H9 (cell line): ENCODE results near the gene ASPG. TPM values are rescaled to one million over a fixed set of nuclear protein-coding genes. Genes with fewer than 3 reads are reported as not detected.

ENCODE experiments used
- DNase-seq: peaks from one replicate; pipeline ENCODE4 v3.0.0-alpha.2; 2017
- H2AFZ ChIP-seq: one replicate; pipeline ENCODE4 v1.6.1; 2013; ENCODE audit warnings: mild to moderate bottlenecking, low read length, control low read depth, moderate library complexity
- H2AK5ac ChIP-seq: 2 replicates; pipeline ENCODE4 v1.6.1; 2013; ENCODE audit warnings: low read length, control low read depth, mixed read lengths; ENCODE audit not compliant: insufficient read length
- H2BK120ac ChIP-seq: one replicate; pipeline ENCODE4 v1.6.1; 2013; ENCODE audit warnings: low read depth, mild to moderate bottlenecking, low read length, control low read depth, inconsistent platforms; ENCODE audit not compliant: poor library complexity, severe bottlenecking
- H2BK12ac ChIP-seq: 2 replicates; pipeline ENCODE4 v1.6.1; 2013; ENCODE audit warnings: low read length, control low read depth, mixed read lengths, low read depth; ENCODE audit not compliant: insufficient read length
- H2BK15ac ChIP-seq: 2 replicates; pipeline ENCODE4 v1.6.1; 2013; ENCODE audit warnings: low read depth, low read length, control low read depth
- H2BK20ac ChIP-seq: one replicate; pipeline ENCODE4 v1.6.1; 2013; ENCODE audit warnings: low read depth, mild to moderate bottlenecking, low read length, control low read depth, inconsistent platforms; ENCODE audit not compliant: poor library complexity, severe bottlenecking
- H2BK5ac ChIP-seq: 2 replicates; pipeline ENCODE4 v1.6.1; 2013; ENCODE audit warnings: low read length, control low read depth, mixed read lengths; ENCODE audit not compliant: insufficient read length
- H3K14ac ChIP-seq: 2 replicates; pipeline ENCODE4 v1.6.1; 2013; ENCODE audit warnings: low read length, control low read depth; ENCODE audit not compliant: insufficient read depth
- H3K18ac ChIP-seq: 2 replicates; pipeline ENCODE4 v1.6.1; 2013; ENCODE audit warnings: low read depth, mild to moderate bottlenecking, mixed read lengths, low read length, control low read depth; ENCODE audit not compliant: insufficient read length
- H3K23ac ChIP-seq: 2 replicates; pipeline ENCODE4 v1.6.1; 2013; ENCODE audit warnings: low read length, control low read depth, mixed read lengths, low read depth; ENCODE audit not compliant: insufficient read length
- H3K23me2 ChIP-seq: 2 replicates; pipeline ENCODE4 v1.6.1; 2013; ENCODE audit warnings: low read depth, mild to moderate bottlenecking, mixed read lengths, low read length, control low read depth; ENCODE audit not compliant: insufficient read length, poor library complexity, severe bottlenecking
- H3K27ac ChIP-seq: 2 replicates; pipeline ENCODE4 v1.5.1; 2013; ENCODE audit warnings: low read length, control low read depth, mixed read lengths, low read depth; ENCODE audit not compliant: insufficient read length
- H3K27me3 ChIP-seq: 2 replicates; pipeline ENCODE4 v1.6.1; 2013; ENCODE audit warnings: low read length, control low read depth, inconsistent platforms; ENCODE audit not compliant: insufficient read depth
- H3K4ac ChIP-seq: 2 replicates; pipeline ENCODE4 v1.6.1; 2013; ENCODE audit warnings: low read depth, mild to moderate bottlenecking, control low read depth, inconsistent platforms, low read length, moderate library complexity
- H3K4me1 ChIP-seq: 2 replicates; pipeline ENCODE4 v1.6.1; 2013; ENCODE audit warnings: low read length, control low read depth, inconsistent platforms; ENCODE audit not compliant: insufficient read depth
- H3K4me2 ChIP-seq: 2 replicates; pipeline ENCODE4 v1.6.1; 2013; ENCODE audit warnings: low read length, control low read depth, mixed read lengths; ENCODE audit not compliant: insufficient read length, insufficient read depth
- H3K56ac ChIP-seq: 2 replicates; pipeline ENCODE4 v1.6.1; 2013; ENCODE audit warnings: low read depth, mild to moderate bottlenecking, mixed read lengths, low read length, control low read depth; ENCODE audit not compliant: insufficient read length
- H3K79me1 ChIP-seq: 2 replicates; pipeline ENCODE4 v1.6.1; 2013; ENCODE audit warnings: low read depth, mild to moderate bottlenecking, moderate library complexity, low read length, control low read depth, inconsistent platforms; ENCODE audit not compliant: insufficient read depth, poor library complexity, severe bottlenecking
- H3K79me2 ChIP-seq: 2 replicates; pipeline ENCODE4 v1.6.1; 2013; ENCODE audit warnings: low read length, control low read depth, inconsistent platforms; ENCODE audit not compliant: insufficient read depth
- H3K9ac ChIP-seq: 2 replicates; pipeline ENCODE4 v1.6.1; 2013; ENCODE audit warnings: low read length, control low read depth, mixed read lengths; ENCODE audit not compliant: insufficient read length; ENCODE audit errors: extremely low read depth
- H3K9me3 ChIP-seq: one replicate; pipeline ENCODE4 v1.6.1; 2013; ENCODE audit warnings: low read depth, low read length, inconsistent platforms; ENCODE audit not compliant: control insufficient read depth
- H3T11ph ChIP-seq: one replicate; pipeline ENCODE4 v1.6.1; 2013; ENCODE audit warnings: mild to moderate bottlenecking, low read length, control low read depth, inconsistent platforms
- H4K20me1 ChIP-seq: one replicate; pipeline ENCODE4 v1.6.1; 2013; ENCODE audit not compliant: control insufficient read depth, insufficient read length, insufficient read depth
- H4K5ac ChIP-seq: 2 replicates; pipeline ENCODE4 v1.6.1; 2013; ENCODE audit warnings: low read depth, mild to moderate bottlenecking, mixed read lengths, low read length, control low read depth; ENCODE audit not compliant: insufficient read length
- H4K8ac ChIP-seq: replicated peaks from 2 replicates; pipeline ENCODE4 v1.6.1; 2013; ENCODE audit warnings: low read length, control low read depth, mixed read lengths, low read depth; ENCODE audit not compliant: insufficient read length
- H4K91ac ChIP-seq: 2 replicates; pipeline ENCODE4 v1.6.1; 2013; ENCODE audit warnings: low read depth, mild to moderate bottlenecking, moderate library complexity, mixed read lengths, low read length, control low read depth; ENCODE audit not compliant: insufficient read length
- H3K27ac Mint-ChIP-seq, 3 experiments: 2 replicates in 2 of 3; 3 replicates in 1 of 3; pipeline ENCODE4 v1.8.0; 2020 to 2021; ENCODE audit warnings: mixed read lengths in 3 of 3, mild to moderate bottlenecking in 1 of 3, moderate library complexity in 1 of 3
- H3K27me3 Mint-ChIP-seq: 2 replicates; pipeline ENCODE4 v1.8.0; 2021; ENCODE audit warnings: low read depth, mild to moderate bottlenecking, moderate library complexity, mixed read lengths
- H3K36me3 Mint-ChIP-seq, 3 experiments: 2 replicates in 2 of 3; 3 replicates in 1 of 3; pipeline ENCODE4 v1.8.0; 2020 to 2021; ENCODE audit warnings: low read depth in 3 of 3, mixed read lengths in 3 of 3; ENCODE audit not compliant: insufficient read depth in 1 of 3
- H3K4me1 Mint-ChIP-seq, 2 experiments: 2 replicates each; pipeline ENCODE4 v1.8.0; 2020; ENCODE audit warnings: mixed read lengths in 2 of 2
- H3K4me3 Mint-ChIP-seq, 2 experiments: 2 replicates in 1 of 2; 3 replicates in 1 of 2; pipeline ENCODE4 v1.8.0; 2020 to 2021; ENCODE audit warnings: mild to moderate bottlenecking in 2 of 2, mixed read lengths in 2 of 2, moderate library complexity in 1 of 2
- H3K9me3 Mint-ChIP-seq, 2 experiments: 2 replicates in 1 of 2; 3 replicates in 1 of 2; pipeline ENCODE4 v1.8.0; 2020; ENCODE audit warnings: mild to moderate bottlenecking in 2 of 2, mixed read lengths in 2 of 2, moderate library complexity in 1 of 2
- CTCF ChIP-seq: fragments of 200-600 bp; sonication (generic); conservative IDR thresholded peaks from 3 replicates; pipeline ENCODE4 v1.8.0; 2021; ENCODE audit warnings: antibody characterized with exemption, mild to moderate bottlenecking
- WGBS: extraction: QIAGEN DNeasy Blood & Tissue Kit; methylation state at CpG from one replicate; pipeline ENCODE4 v1.1.7; 2013; ENCODE audit warnings: missing lambda C conversion rate, low lambda C conversion rate, mixed read lengths; ENCODE audit not compliant: insufficient read length; ENCODE audit errors: extremely low coverage; 5-methylcytosine and 5-hydroxymethylcytosine counted together
- total RNA-seq: library from RNA; stranded (reverse); gene quantifications from 2 replicates; pipeline ENCODE4 v1.2.1, GENCODE V29; 2021

Gene ASPG
- total RNA-seq, 1 experiment from 2014 or later, result 0.33 TPM

GRCh38 chr14:104150136-104151025, 64.9 kb downstream of the ASPG start:
- Mint-ChIP-seq H3K27me3 (no peaks in the 10 kb centered on the region), H3K4me1 (peaks cover 29 to 37% of the 10 kb centered on the region in 2 experiments), H3K9me3 (no peaks in the 10 kb centered on the region), H3K27ac (peak overlapping the region in 2 of 3 experiments; percentile 70 to 93; a peak in 2 of 7 replicates), H3K4me3 (no peak overlapping the region; a peak in 2 of 5 replicates), H3K36me3 (peaks cover 5 to 12% (median 5%) of the 10 kb centered on the region in 3 experiments; a peak in 6 of 7 replicates)
- no peak overlapping the region for H3K4ac ChIP-seq
- no peaks in the 10 kb centered on the region for H3K79me1 ChIP-seq
- no peak overlapping the region for H2BK5ac ChIP-seq
- H4K91ac ChIP-seq, result no peak overlapping the region
- no peak overlapping the region for H4K5ac ChIP-seq
- no CpG with 5 or more reads among the region's 19 CpGs for WGBS
- no peak overlapping the region for H3K9ac ChIP-seq
- peak; percentile 60 for TF ChIP-seq CTCF
- no peak overlapping the region for H2AFZ ChIP-seq
- no peak overlapping the region for H3K56ac ChIP-seq
- H3K9me3 ChIP-seq, result no peaks in the 10 kb centered on the region
- no peaks in the 10 kb centered on the region for H3K23me2 ChIP-seq
- no peak overlapping the region for H3K4me2 ChIP-seq
- H2BK120ac ChIP-seq, result no peak overlapping the region
- no peak overlapping the region for H2AK5ac ChIP-seq
- peaks cover 2% of the 10 kb centered on the region; the same call in 1 of the 2 replicates for H3K4me1 ChIP-seq
- peak overlapping the region; percentile 3; the same call in 1 of the 2 replicates for H3K14ac ChIP-seq
- H3K79me2 ChIP-seq, result peaks cover 2% of the 10 kb centered on the region; the same call in 1 of the 2 replicates
- no peak overlapping the region for H2BK20ac ChIP-seq
- no peak overlapping the region for H3T11ph ChIP-seq
- H2BK15ac ChIP-seq, result no peak overlapping the region
- H3K27me3 ChIP-seq, result no peaks in the 10 kb centered on the region
- H4K20me1 ChIP-seq, result no peaks in the 10 kb centered on the region
- no peak overlapping the region for H2BK12ac ChIP-seq
- H3K18ac ChIP-seq, result no peak overlapping the region
- DNase-seq, result peak; percentile 87
- no peak overlapping the region for H3K27ac ChIP-seq
- H4K8ac ChIP-seq, result no peak overlapping the region
- no peak overlapping the region for H3K23ac ChIP-seq
